ENCODE data around the gene TARBP1. TPM values are rescaled to one million over a fixed set of nuclear protein-coding genes. Genes with fewer than 3 reads are reported as not detected.

The TARBP1 gene
- total RNA-seq, 4 donors from 2014 or later: 13.2 to 39.2 (median 27.6) TPM

DNA sequence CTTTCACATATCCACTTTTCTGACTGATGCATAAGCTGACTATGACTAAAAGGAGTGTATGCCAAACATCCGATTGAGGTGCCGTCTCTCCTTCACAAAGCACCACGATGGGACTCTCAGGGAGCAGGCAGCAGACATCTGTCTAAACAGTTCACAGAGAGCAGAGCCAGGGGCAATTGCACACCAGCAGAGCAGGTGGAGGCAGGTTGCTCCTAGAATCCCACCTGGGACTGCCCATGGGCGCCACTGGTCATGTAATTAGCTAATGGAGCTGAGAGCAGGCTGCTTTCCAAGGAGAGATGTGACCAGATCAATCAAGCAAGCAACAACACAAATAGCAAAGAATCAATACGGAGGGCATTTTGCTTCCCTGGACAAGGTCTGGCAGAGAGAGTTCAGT lies 136.2 kb downstream of the TARBP1 start:
- TF ChIP-seq, protein P1, sequence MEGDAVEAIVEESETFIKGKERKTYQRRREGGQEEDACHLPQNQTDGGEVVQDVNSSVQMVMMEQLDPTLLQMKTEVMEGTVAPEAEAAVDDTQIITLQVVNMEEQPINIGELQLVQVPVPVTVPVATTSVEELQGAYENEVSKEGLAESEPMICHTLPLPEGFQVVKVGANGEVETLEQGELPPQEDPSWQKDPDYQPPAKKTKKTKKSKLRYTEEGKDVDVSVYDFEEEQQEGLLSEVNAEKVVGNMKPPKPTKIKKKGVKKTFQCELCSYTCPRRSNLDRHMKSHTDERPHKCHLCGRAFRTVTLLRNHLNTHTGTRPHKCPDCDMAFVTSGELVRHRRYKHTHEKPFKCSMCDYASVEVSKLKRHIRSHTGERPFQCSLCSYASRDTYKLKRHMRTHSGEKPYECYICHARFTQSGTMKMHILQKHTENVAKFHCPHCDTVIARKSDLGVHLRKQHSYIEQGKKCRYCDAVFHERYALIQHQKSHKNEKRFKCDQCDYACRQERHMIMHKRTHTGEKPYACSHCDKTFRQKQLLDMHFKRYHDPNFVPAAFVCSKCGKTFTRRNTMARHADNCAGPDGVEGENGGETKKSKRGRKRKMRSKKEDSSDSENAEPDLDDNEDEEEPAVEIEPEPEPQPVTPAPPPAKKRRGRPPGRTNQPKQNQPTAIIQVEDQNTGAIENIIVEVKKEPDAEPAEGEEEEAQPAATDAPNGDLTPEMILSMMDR (IDR thresholded peaks at IDR 0.05): no peak
- TF ChIP-seq POLR2A (IDR thresholded peaks at IDR 0.05): no peak
- Histone ChIP-seq H3K4me1 (no peaks in the 10 kb centered on the region), H3K4me3 (no peak overlapping the region), H3K9me3 (peaks cover 0 to 19% (median 11%) of the 10 kb centered on the region in 3 donors), H3K27ac (no peak overlapping the region), H3K36me3 (no peaks in the 10 kb centered on the region), H3K27me3 (no peaks in the 10 kb centered on the region)
- intact Hi-C loops (cut with DNase I): no loop called here
- DNase-seq: no peak
- 54 to 57% methylated on average over 5 of the region's 5 CpGs for WGBS, 2 donors

Other genes with a start within 250 kb of the TARBP1 start
- 10 to 100 TPM; 17.1 to 33.5 (median 24.6) TPM for gene COA6, start 105.7 kb downstream of the TARBP1 start, total RNA-seq
- 10 to 100 TPM; 52.5 to 66.8 (median 57.6) TPM for gene IRF2BP2, start 131.0 kb upstream of the TARBP1 start, total RNA-seq

Data from esophagus squamous epithelium (tissue), 5 donors.